ENCODE measurements around the gene PHF12. TPM values are rescaled to one million over a fixed set of nuclear protein-coding genes. Genes with fewer than 3 reads are reported as not detected.

Gene PHF12
- total RNA-seq, 1 donor from 2014 or later, result 69.3 TPM

DNA sequence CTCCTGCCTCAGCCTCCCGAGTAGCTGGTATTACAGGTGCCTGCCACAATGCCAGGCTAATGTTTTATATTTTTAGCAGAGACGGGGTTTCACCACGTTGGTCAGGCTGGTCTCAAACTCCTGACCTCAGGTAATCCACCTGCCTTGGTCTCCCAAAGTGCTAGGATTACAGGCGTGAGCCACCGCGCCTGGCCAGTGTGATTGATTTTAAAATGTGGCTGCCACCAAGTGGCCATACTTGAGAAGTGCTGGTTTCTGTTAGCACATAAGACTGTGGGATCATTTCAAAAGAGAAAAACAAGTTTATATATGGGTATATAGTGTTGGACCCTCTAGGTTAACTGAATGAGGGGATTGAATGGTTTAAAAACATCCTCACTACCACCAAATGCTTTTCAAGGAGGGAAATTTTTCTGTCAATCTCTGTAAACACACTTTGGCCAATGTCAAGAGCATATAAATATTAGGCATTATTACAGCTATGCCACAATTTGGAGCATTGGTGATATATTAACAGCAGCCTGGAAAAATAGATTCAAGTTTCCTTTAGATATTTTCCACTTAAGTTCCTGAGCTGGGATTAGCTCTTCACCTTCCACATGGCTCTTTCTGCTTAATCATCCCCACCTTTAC lies 34.9 kb downstream of the PHF12 start:
- Mint-ChIP-seq H3K27me3 (ENCODE audit: low read depth) (no peaks in the 10 kb centered on the region), H3K4me1 (no peaks in the 10 kb centered on the region), H3K4me3 (no peak overlapping the region), H3K36me3 (peaks cover 58% of the 10 kb centered on the region), H3K27ac (no peak overlapping the region), H3K9me3 (no peaks in the 10 kb centered on the region)
- TF ChIP-seq, protein P1, sequence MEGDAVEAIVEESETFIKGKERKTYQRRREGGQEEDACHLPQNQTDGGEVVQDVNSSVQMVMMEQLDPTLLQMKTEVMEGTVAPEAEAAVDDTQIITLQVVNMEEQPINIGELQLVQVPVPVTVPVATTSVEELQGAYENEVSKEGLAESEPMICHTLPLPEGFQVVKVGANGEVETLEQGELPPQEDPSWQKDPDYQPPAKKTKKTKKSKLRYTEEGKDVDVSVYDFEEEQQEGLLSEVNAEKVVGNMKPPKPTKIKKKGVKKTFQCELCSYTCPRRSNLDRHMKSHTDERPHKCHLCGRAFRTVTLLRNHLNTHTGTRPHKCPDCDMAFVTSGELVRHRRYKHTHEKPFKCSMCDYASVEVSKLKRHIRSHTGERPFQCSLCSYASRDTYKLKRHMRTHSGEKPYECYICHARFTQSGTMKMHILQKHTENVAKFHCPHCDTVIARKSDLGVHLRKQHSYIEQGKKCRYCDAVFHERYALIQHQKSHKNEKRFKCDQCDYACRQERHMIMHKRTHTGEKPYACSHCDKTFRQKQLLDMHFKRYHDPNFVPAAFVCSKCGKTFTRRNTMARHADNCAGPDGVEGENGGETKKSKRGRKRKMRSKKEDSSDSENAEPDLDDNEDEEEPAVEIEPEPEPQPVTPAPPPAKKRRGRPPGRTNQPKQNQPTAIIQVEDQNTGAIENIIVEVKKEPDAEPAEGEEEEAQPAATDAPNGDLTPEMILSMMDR (IDR thresholded peaks at IDR 0.05; ENCODE audit: unreplicated experiment), result peak; percentile 64
- no peak for DNase-seq (ENCODE audit: low spot score in 2 of 2, unreplicated experiment in 2 of 2)

DNA sequence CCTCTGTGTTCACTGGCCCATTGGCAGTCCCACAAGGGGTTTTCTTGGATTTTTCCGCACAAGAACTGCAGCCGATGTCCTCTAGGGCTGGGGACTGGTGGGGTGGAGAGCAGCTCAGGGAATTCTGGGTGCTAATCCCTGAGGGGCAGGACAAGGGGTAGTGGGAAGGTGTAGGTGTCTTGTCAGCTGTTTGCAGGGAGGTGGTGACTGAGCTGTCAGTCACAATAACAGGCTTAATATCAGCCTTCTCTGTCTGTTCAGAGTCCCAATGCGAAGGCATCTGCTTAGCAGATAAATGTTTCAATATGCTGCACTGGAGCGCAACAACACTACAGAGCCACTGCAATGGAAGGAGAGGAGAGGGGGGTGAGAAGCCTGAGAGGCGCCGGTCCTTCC lies 38.4 kb downstream of the PHF12 start:
- Mint-ChIP-seq H3K27ac (no peak overlapping the region), H3K4me3 (no peak overlapping the region), H3K27me3 (ENCODE audit: low read depth) (no peaks in the 10 kb centered on the region), H3K36me3 (peaks cover 53% of the 10 kb centered on the region), H3K4me1 (no peaks in the 10 kb centered on the region), H3K9me3 (no peaks in the 10 kb centered on the region)
- TF ChIP-seq, protein P1 (IDR thresholded peaks at IDR 0.05; ENCODE audit: unreplicated experiment), result no peak
- no peak for DNase-seq (ENCODE audit: low spot score in 2 of 2, unreplicated experiment in 2 of 2)

DNA sequence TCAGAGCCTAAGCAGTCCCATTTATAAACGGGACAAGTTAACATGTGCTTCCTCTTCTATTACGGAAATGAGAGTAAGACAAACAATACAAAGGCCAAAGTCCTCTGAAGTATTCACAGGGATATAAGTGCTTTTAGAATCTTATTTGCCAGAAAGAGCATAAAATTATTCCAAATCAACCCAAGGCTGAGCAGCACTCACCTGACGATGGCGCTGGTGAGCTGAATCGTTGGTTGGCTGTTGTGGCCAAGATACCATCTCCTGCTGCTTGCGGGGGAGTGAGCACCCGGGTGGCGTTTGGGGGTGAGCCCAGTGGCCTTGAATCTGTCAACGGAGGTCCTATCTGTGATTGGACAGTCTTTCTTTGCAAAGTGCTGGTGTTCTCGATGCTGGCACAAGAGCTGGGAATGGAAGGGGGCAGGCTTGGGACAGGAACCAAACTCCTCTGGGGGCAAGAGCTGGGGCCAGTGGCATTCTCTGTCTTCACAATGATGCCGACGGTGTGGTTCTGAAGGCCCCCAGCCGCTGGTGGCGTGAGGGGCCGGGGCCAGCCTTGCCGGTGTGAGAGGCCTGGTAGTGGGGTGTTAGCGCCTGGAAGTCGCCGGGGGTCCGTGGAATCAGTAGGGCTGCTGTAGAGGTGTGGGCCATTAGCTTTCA lies 38.9 kb downstream of the PHF12 start:
- TF ChIP-seq, protein P1 (IDR thresholded peaks at IDR 0.05; ENCODE audit: unreplicated experiment), result no peak
- Mint-ChIP-seq H3K4me1 (no peaks in the 10 kb centered on the region), H3K36me3 (peaks cover 57% of the 10 kb centered on the region), H3K9me3 (no peaks in the 10 kb centered on the region), H3K4me3 (no peak overlapping the region), H3K27me3 (ENCODE audit: low read depth) (no peaks in the 10 kb centered on the region), H3K27ac (no peak overlapping the region)
- no peak for DNase-seq (ENCODE audit: low spot score in 2 of 2, unreplicated experiment in 2 of 2)

DNA sequence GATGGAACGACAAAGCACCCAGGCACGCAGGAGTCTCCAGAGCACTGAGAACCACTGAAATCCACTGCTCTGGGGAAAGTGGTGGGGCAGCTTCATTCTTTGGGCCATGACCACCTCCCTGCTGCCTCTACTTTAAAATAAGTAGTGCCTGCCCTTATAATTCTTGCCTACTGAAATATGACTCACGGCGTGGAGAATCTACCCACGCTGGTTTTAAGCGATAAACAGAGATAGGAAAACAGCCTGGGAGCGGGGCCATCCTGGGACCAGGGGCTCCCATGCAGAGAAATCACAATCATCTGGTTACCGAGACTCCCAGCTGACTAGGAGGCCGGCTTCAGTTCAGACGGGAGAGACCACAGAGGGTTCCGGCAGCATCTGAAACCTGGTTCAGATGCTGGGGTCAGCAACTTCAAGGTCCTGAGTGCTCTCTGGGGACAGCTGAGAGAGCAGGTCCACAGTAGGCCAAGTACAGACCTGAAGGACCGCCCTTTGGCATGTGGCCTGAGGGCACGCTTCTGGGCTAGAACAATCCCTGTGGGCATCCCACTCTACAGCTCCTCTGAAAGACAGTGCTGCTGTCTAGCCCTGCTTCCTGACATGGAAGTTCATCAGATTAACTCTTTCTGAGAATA lies 39.8 kb downstream of the PHF12 start:
- Mint-ChIP-seq H3K36me3 (peaks cover 58% of the 10 kb centered on the region), H3K4me1 (no peaks in the 10 kb centered on the region), H3K4me3 (no peak overlapping the region), H3K27ac (no peak overlapping the region), H3K9me3 (no peaks in the 10 kb centered on the region), H3K27me3 (ENCODE audit: low read depth) (no peaks in the 10 kb centered on the region)
- TF ChIP-seq, protein P1 (IDR thresholded peaks at IDR 0.05; ENCODE audit: unreplicated experiment), result no peak
- no peak for DNase-seq (ENCODE audit: low spot score in 2 of 2, unreplicated experiment in 2 of 2)

DNA sequence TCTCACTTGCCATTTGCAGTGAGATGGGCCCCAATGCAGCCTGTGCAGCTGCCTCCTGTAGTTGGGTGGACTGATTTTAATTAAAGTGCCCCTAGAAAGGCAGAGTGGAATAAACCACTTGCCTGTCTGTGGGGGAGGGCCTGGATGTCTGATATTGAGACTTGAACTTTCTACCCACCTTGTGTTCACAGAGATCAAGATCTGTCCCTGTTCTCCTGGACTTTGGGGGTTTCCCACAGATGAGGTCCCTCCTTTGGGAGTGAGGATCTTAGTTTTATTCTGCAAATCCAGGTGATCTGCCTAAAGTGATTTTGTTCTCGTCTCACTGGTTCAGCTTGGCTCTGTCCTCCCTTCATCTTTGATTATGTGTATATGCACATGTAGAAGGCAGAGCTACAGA lies 40.8 kb downstream of the PHF12 start:
- Mint-ChIP-seq H3K27me3 (ENCODE audit: low read depth) (no peaks in the 10 kb centered on the region), H3K4me1 (no peaks in the 10 kb centered on the region), H3K9me3 (no peaks in the 10 kb centered on the region), H3K27ac (no peak overlapping the region), H3K36me3 (peaks cover 56% of the 10 kb centered on the region), H3K4me3 (no peak overlapping the region)
- DNase-seq (ENCODE audit: low spot score in 2 of 2, unreplicated experiment in 2 of 2), result no peak
- TF ChIP-seq, protein P1 (IDR thresholded peaks at IDR 0.05; ENCODE audit: unreplicated experiment), result no peak

Measured in mesothelial cell of epicardium (in vitro differentiated cells).